Testis (tissue), 2 donors: Measurements from ENCODE around the gene GOLM1.

Source experiments
- POLR2A ChIP-seq: fragments of 450-650 bp; IDR thresholded peaks from one replicate; pipeline ENCODE4 v1.6.1; 2017; ENCODE audit warnings: antibody characterized with exemption, mild to moderate bottlenecking, moderate library complexity
- TF ChIP-seq, protein P1 (sequence below), 3 experiments: fragments of 450-650 bp in 2 of 3; fragments of 200-600 bp in 1 of 3; sonication (generic) in 1 of 3; IDR thresholded peaks; one replicate each; pipeline ENCODE4 v1.5.1; 2016 to 2019; ENCODE audit warnings: antibody characterized with exemption in 3 of 3, mild to moderate bottlenecking in 2 of 3, moderate library complexity in 1 of 3

DNA sequence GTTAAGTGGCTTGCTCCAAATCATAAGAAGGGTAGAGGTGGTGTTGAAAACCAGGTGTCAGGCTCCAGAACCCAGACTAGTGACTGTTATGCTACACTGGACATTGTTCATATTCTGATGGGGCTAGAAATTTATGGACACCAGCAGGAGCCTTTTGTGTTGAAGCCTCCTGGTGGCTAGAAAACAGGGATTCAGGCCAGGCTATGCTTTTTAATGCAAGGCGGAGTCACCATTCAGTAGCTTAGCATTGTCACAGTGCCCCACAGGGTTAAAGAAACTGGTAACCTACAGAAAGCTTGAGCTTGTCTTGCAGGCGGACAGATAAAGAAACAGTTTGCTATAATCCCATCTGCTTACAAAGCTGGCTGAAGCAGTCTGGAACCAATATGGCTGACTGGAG is 23.0 kb upstream of the GOLM1 start:
- TF ChIP-seq, protein P1, sequence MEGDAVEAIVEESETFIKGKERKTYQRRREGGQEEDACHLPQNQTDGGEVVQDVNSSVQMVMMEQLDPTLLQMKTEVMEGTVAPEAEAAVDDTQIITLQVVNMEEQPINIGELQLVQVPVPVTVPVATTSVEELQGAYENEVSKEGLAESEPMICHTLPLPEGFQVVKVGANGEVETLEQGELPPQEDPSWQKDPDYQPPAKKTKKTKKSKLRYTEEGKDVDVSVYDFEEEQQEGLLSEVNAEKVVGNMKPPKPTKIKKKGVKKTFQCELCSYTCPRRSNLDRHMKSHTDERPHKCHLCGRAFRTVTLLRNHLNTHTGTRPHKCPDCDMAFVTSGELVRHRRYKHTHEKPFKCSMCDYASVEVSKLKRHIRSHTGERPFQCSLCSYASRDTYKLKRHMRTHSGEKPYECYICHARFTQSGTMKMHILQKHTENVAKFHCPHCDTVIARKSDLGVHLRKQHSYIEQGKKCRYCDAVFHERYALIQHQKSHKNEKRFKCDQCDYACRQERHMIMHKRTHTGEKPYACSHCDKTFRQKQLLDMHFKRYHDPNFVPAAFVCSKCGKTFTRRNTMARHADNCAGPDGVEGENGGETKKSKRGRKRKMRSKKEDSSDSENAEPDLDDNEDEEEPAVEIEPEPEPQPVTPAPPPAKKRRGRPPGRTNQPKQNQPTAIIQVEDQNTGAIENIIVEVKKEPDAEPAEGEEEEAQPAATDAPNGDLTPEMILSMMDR (IDR thresholded peaks at IDR 0.05): no peak
- no peak for TF ChIP-seq POLR2A
